Coronary artery (tissue), 2 donors: ENCODE measurements around the gene KCNQ4.

ENCODE experiments used
- DNase-seq: peaks from one replicate; pipeline ENCODE4 v3.0.0-alpha.2; 2017; ENCODE audit warnings: low spot score
- H3K27ac ChIP-seq, 2 donors: fragments of 200-600 bp; sonication (generic); one replicate each; pipeline ENCODE4 v1.5.1; 2016 to 2019
- H3K4me3 ChIP-seq: fragments of 200-600 bp; sonication (generic); 2 replicates; pipeline ENCODE4 v1.5.1; 2016; ENCODE audit warnings: mild to moderate bottlenecking, moderate library complexity
- TF ChIP-seq, protein P1 (sequence below): fragments of 200-600 bp; sonication (generic); IDR thresholded peaks from one replicate; pipeline ENCODE4 v1.5.1; 2019; ENCODE audit warnings: antibody characterized with exemption

Gene KCNQ4

DNA sequence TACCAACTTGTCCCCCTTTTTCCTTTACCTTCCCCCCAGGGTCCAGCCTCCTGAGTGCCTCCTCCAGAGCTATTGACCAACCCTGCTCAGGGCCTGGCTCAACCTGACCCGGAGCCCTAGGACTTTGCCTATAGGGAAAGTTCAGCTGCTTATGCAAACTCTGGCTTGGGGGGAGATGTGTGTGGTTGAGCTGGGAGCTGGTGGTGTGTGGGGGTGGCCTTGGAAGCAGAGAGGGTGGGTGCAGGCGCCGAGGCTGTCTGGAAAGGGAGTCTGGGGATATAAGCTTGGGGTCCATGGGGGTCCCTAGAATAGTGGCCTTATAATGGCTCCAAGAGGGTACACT lies 14.1 kb downstream of the KCNQ4 start:
- DNase-seq = no peak
- peak overlapping the region; percentile 56 to 80 for H3K27ac ChIP-seq
- H3K4me3 ChIP-seq = no peak overlapping the region
- TF ChIP-seq, protein P1, sequence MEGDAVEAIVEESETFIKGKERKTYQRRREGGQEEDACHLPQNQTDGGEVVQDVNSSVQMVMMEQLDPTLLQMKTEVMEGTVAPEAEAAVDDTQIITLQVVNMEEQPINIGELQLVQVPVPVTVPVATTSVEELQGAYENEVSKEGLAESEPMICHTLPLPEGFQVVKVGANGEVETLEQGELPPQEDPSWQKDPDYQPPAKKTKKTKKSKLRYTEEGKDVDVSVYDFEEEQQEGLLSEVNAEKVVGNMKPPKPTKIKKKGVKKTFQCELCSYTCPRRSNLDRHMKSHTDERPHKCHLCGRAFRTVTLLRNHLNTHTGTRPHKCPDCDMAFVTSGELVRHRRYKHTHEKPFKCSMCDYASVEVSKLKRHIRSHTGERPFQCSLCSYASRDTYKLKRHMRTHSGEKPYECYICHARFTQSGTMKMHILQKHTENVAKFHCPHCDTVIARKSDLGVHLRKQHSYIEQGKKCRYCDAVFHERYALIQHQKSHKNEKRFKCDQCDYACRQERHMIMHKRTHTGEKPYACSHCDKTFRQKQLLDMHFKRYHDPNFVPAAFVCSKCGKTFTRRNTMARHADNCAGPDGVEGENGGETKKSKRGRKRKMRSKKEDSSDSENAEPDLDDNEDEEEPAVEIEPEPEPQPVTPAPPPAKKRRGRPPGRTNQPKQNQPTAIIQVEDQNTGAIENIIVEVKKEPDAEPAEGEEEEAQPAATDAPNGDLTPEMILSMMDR = no peak

DNA sequence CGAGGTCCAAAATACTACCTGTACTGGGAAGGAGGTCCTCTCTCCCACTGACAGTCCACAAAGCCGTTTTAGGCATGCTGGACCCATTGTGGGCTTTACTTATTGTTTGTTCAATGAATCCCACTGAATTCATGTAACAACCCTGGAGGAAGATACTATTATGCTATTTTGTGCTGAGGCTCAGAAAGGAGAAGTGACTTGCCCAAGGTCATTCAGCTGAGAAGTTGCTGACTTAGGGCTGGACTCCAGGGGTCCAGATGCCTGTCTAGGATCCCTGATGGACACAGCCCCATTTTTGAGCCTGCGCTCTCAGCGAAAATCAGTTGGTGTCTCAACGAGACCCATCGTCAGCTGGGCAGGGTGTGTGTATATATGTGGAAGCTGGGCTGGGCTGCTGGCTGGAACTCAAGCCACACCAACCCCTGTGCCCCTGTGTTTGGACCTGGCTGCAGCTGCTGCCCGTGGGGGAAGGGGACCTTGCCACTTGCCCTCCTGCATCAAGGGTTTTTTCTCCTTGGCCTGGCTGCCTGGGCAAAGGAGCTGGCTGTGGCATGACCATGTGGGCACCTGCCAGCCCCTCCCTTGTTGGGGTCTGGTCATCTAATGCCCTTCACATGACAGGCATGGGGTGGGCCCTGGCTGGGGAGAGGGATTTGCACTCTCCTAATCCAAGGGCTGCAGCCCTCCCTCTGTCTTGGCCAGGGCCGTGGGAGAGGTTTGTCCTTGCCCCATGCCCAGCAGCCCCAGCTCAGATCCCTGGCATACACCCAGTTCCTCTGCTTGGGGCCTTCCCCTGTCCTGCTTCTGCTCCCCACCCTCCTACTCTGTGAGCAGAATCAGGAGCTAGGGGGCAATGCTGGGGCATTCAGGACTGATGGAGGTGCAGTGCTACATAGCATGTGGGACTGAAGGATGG lies 15.0 kb downstream of the KCNQ4 start:
- DNase-seq = no peak
- Histone ChIP-seq H3K27ac (peak overlapping the region in 1 of 2 donors; percentile 80), H3K4me3 (no peak overlapping the region)
- TF ChIP-seq, protein P1 = no peak

DNA sequence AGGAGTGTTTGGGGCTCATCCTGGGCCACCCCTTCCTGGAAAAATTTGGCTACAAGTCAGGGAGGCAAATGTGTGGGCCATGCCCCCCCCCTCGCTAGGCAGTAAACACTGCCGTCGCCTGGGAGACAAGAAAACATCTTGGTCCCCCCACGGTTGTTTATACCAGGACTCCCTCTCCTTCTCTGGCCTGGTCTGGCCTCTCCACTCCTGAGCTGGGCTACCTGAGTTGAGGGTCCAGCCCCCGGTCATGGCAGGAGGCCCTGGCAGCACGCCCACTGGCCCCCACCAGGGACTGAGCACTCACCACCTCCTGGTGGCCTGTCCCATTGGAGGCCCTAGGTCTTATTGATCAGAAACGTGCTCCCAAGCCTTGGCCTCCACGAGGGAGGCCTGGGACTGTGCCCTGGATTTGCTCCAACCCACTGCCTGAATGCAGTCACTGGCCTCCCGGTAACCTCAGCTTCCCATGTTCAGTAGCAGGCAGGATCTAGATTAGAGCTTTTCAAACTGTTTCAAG lies 15.8 kb downstream of the KCNQ4 start:
- Histone ChIP-seq H3K4me3 (no peak overlapping the region), H3K27ac (peak overlapping the region in 1 of 2 donors; percentile 80)
- TF ChIP-seq, protein P1 = no peak
- no peak for DNase-seq

DNA sequence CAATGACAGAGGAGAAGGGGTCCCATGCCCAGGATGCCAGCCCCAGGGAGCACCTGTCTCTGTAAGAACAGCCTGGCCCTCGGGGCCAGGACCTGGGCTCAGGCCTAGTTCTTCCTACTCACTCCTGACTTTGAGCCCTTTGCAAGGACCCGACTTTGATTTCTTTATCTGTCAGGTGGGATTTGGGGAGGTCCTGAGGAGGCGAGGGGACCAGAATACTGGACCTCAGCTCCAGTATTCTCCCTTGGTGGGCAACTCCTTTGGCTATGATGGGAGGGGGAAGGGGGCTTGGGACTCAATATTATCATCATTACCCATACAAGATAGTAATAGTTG lies 18.1 kb downstream of the KCNQ4 start:
- TF ChIP-seq, protein P1 = no peak
- Histone ChIP-seq H3K27ac (peak overlapping the region; percentile 78 to 91), H3K4me3 (peak overlapping the region; percentile 75)
- DNase-seq = no peak

DNA sequence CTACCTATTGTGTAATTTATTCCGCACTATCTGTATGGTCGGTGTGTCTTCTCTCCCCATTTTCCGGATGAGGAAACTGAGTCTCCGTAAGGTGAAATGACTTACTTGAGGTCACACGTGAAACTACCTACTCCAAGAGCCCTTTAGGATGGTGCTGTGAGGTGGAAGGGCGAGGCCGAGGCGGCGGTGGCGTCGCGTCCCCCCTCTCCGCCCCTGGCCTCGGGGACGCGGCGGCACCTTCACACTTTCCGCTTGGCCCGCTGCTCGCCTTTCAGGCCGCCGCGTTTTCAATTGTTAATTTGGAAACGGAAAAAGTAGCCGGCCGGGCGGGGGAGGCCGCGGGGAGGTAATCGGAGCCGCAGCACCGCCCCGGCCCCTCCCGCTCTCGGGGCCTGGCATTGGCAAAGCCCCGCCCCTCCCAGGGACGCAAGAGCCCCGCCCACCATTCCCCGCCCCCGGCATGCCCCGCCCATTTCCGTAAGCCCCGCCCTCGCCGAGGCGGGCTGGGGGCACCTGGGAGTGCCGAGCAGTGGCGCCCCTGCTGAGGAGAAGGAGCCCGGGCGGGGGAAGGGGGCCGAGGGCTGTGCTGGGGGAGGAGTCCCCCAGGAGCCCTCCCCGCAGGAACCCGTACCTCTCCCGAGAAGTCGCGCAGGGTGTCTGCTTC lies 18.6 kb downstream of the KCNQ4 start:
- peak overlapping the region; percentile 75 for H3K4me3 ChIP-seq
- DNase-seq = peak; percentile 89
- H3K27ac ChIP-seq = peak overlapping the region; percentile 78 to 91
- TF ChIP-seq, protein P1 = no peak

DNA sequence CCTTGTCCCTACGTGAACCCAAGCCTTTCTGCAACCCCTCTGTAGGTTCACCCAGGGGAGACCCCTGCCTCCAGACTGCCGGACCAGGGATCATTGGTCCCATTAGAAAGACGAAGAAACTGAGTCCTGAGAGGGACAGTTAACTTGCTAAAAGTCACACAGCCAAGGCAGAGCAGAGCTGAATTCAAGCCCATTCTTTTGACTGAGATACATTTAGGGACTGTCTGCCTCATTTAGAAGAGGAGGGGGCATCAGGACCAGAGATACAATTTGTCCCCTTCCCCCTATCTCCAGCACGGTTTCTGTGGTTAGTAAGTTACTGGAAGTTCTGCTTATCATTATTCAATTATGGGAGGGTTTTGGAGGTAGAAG lies 19.1 kb downstream of the KCNQ4 start:
- peak overlapping the region; percentile 78 to 91 for H3K27ac ChIP-seq
- TF ChIP-seq, protein P1 = no peak
- no peak for DNase-seq
- H3K4me3 ChIP-seq = peak overlapping the region; percentile 75
